ENCODE results near the gene SBNO2.

GRCh38 chr19:1170938-1171754, 2.9 kb downstream of the SBNO2 start:
- TF ChIP-seq, protein P1, sequence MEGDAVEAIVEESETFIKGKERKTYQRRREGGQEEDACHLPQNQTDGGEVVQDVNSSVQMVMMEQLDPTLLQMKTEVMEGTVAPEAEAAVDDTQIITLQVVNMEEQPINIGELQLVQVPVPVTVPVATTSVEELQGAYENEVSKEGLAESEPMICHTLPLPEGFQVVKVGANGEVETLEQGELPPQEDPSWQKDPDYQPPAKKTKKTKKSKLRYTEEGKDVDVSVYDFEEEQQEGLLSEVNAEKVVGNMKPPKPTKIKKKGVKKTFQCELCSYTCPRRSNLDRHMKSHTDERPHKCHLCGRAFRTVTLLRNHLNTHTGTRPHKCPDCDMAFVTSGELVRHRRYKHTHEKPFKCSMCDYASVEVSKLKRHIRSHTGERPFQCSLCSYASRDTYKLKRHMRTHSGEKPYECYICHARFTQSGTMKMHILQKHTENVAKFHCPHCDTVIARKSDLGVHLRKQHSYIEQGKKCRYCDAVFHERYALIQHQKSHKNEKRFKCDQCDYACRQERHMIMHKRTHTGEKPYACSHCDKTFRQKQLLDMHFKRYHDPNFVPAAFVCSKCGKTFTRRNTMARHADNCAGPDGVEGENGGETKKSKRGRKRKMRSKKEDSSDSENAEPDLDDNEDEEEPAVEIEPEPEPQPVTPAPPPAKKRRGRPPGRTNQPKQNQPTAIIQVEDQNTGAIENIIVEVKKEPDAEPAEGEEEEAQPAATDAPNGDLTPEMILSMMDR (conservative IDR thresholded peaks at IDR 0.05; ENCODE audit: low read depth, low read length): no peak
- TF ChIP-seq EZH2 (IDR thresholded peaks at IDR 0.05; ENCODE audit: borderline replicate concordance, low read depth, low read length, poor library complexity, severe bottlenecking): no peak
